H9 (cell line): ENCODE data around the gene DLST. TPM values are rescaled to one million over a fixed set of nuclear protein-coding genes. Genes with fewer than 3 reads are reported as not detected.

Source experiments
- DNase-seq: peaks from one replicate; pipeline ENCODE4 v3.0.0-alpha.2; 2017
- H2AFZ ChIP-seq: one replicate; pipeline ENCODE4 v1.6.1; 2013; ENCODE audit warnings: mild to moderate bottlenecking, low read length, control low read depth, moderate library complexity
- H2AK5ac ChIP-seq: 2 replicates; pipeline ENCODE4 v1.6.1; 2013; ENCODE audit warnings: low read length, control low read depth, mixed read lengths; ENCODE audit not compliant: insufficient read length
- H2BK120ac ChIP-seq: one replicate; pipeline ENCODE4 v1.6.1; 2013; ENCODE audit warnings: low read depth, mild to moderate bottlenecking, low read length, control low read depth, inconsistent platforms; ENCODE audit not compliant: poor library complexity, severe bottlenecking
- H2BK12ac ChIP-seq: 2 replicates; pipeline ENCODE4 v1.6.1; 2013; ENCODE audit warnings: low read length, control low read depth, mixed read lengths, low read depth; ENCODE audit not compliant: insufficient read length
- H2BK15ac ChIP-seq: 2 replicates; pipeline ENCODE4 v1.6.1; 2013; ENCODE audit warnings: low read depth, low read length, control low read depth
- H2BK20ac ChIP-seq: one replicate; pipeline ENCODE4 v1.6.1; 2013; ENCODE audit warnings: low read depth, mild to moderate bottlenecking, low read length, control low read depth, inconsistent platforms; ENCODE audit not compliant: poor library complexity, severe bottlenecking
- H2BK5ac ChIP-seq: 2 replicates; pipeline ENCODE4 v1.6.1; 2013; ENCODE audit warnings: low read length, control low read depth, mixed read lengths; ENCODE audit not compliant: insufficient read length
- H3K14ac ChIP-seq: 2 replicates; pipeline ENCODE4 v1.6.1; 2013; ENCODE audit warnings: low read length, control low read depth; ENCODE audit not compliant: insufficient read depth
- H3K18ac ChIP-seq: 2 replicates; pipeline ENCODE4 v1.6.1; 2013; ENCODE audit warnings: low read depth, mild to moderate bottlenecking, mixed read lengths, low read length, control low read depth; ENCODE audit not compliant: insufficient read length
- H3K23ac ChIP-seq: 2 replicates; pipeline ENCODE4 v1.6.1; 2013; ENCODE audit warnings: low read length, control low read depth, mixed read lengths, low read depth; ENCODE audit not compliant: insufficient read length
- H3K23me2 ChIP-seq: 2 replicates; pipeline ENCODE4 v1.6.1; 2013; ENCODE audit warnings: low read depth, mild to moderate bottlenecking, mixed read lengths, low read length, control low read depth; ENCODE audit not compliant: insufficient read length, poor library complexity, severe bottlenecking
- H3K27ac ChIP-seq: 2 replicates; pipeline ENCODE4 v1.5.1; 2013; ENCODE audit warnings: low read length, control low read depth, mixed read lengths, low read depth; ENCODE audit not compliant: insufficient read length
- H3K27me3 ChIP-seq: 2 replicates; pipeline ENCODE4 v1.6.1; 2013; ENCODE audit warnings: low read length, control low read depth, inconsistent platforms; ENCODE audit not compliant: insufficient read depth
- H3K4ac ChIP-seq: 2 replicates; pipeline ENCODE4 v1.6.1; 2013; ENCODE audit warnings: low read depth, mild to moderate bottlenecking, control low read depth, inconsistent platforms, low read length, moderate library complexity
- H3K4me1 ChIP-seq: 2 replicates; pipeline ENCODE4 v1.6.1; 2013; ENCODE audit warnings: low read length, control low read depth, inconsistent platforms; ENCODE audit not compliant: insufficient read depth
- H3K4me2 ChIP-seq: 2 replicates; pipeline ENCODE4 v1.6.1; 2013; ENCODE audit warnings: low read length, control low read depth, mixed read lengths; ENCODE audit not compliant: insufficient read length, insufficient read depth
- H3K56ac ChIP-seq: 2 replicates; pipeline ENCODE4 v1.6.1; 2013; ENCODE audit warnings: low read depth, mild to moderate bottlenecking, mixed read lengths, low read length, control low read depth; ENCODE audit not compliant: insufficient read length
- H3K79me1 ChIP-seq: 2 replicates; pipeline ENCODE4 v1.6.1; 2013; ENCODE audit warnings: low read depth, mild to moderate bottlenecking, moderate library complexity, low read length, control low read depth, inconsistent platforms; ENCODE audit not compliant: insufficient read depth, poor library complexity, severe bottlenecking
- H3K79me2 ChIP-seq: 2 replicates; pipeline ENCODE4 v1.6.1; 2013; ENCODE audit warnings: low read length, control low read depth, inconsistent platforms; ENCODE audit not compliant: insufficient read depth
- H3K9ac ChIP-seq: 2 replicates; pipeline ENCODE4 v1.6.1; 2013; ENCODE audit warnings: low read length, control low read depth, mixed read lengths; ENCODE audit not compliant: insufficient read length; ENCODE audit errors: extremely low read depth
- H3K9me3 ChIP-seq: one replicate; pipeline ENCODE4 v1.6.1; 2013; ENCODE audit warnings: low read depth, low read length, inconsistent platforms; ENCODE audit not compliant: control insufficient read depth
- H3T11ph ChIP-seq: one replicate; pipeline ENCODE4 v1.6.1; 2013; ENCODE audit warnings: mild to moderate bottlenecking, low read length, control low read depth, inconsistent platforms
- H4K20me1 ChIP-seq: one replicate; pipeline ENCODE4 v1.6.1; 2013; ENCODE audit not compliant: control insufficient read depth, insufficient read length, insufficient read depth
- H4K5ac ChIP-seq: 2 replicates; pipeline ENCODE4 v1.6.1; 2013; ENCODE audit warnings: low read depth, mild to moderate bottlenecking, mixed read lengths, low read length, control low read depth; ENCODE audit not compliant: insufficient read length
- H4K8ac ChIP-seq: replicated peaks from 2 replicates; pipeline ENCODE4 v1.6.1; 2013; ENCODE audit warnings: low read length, control low read depth, mixed read lengths, low read depth; ENCODE audit not compliant: insufficient read length
- H4K91ac ChIP-seq: 2 replicates; pipeline ENCODE4 v1.6.1; 2013; ENCODE audit warnings: low read depth, mild to moderate bottlenecking, moderate library complexity, mixed read lengths, low read length, control low read depth; ENCODE audit not compliant: insufficient read length
- H3K27ac Mint-ChIP-seq, 3 experiments: 2 replicates in 2 of 3; 3 replicates in 1 of 3; pipeline ENCODE4 v1.8.0; 2020 to 2021; ENCODE audit warnings: mixed read lengths in 3 of 3, mild to moderate bottlenecking in 1 of 3, moderate library complexity in 1 of 3
- H3K27me3 Mint-ChIP-seq: 2 replicates; pipeline ENCODE4 v1.8.0; 2021; ENCODE audit warnings: low read depth, mild to moderate bottlenecking, moderate library complexity, mixed read lengths
- H3K36me3 Mint-ChIP-seq, 3 experiments: 2 replicates in 2 of 3; 3 replicates in 1 of 3; pipeline ENCODE4 v1.8.0; 2020 to 2021; ENCODE audit warnings: low read depth in 3 of 3, mixed read lengths in 3 of 3; ENCODE audit not compliant: insufficient read depth in 1 of 3
- H3K4me1 Mint-ChIP-seq, 2 experiments: 2 replicates each; pipeline ENCODE4 v1.8.0; 2020; ENCODE audit warnings: mixed read lengths in 2 of 2
- H3K4me3 Mint-ChIP-seq, 2 experiments: 2 replicates in 1 of 2; 3 replicates in 1 of 2; pipeline ENCODE4 v1.8.0; 2020 to 2021; ENCODE audit warnings: mild to moderate bottlenecking in 2 of 2, mixed read lengths in 2 of 2, moderate library complexity in 1 of 2
- H3K9me3 Mint-ChIP-seq, 2 experiments: 2 replicates in 1 of 2; 3 replicates in 1 of 2; pipeline ENCODE4 v1.8.0; 2020; ENCODE audit warnings: mild to moderate bottlenecking in 2 of 2, mixed read lengths in 2 of 2, moderate library complexity in 1 of 2
- WGBS: extraction: QIAGEN DNeasy Blood & Tissue Kit; methylation state at CpG from one replicate; pipeline ENCODE4 v1.1.7; 2013; ENCODE audit warnings: missing lambda C conversion rate, low lambda C conversion rate, mixed read lengths; ENCODE audit not compliant: insufficient read length; ENCODE audit errors: extremely low coverage; 5-methylcytosine and 5-hydroxymethylcytosine counted together
- total RNA-seq: library from RNA; stranded (reverse); gene quantifications from 2 replicates; pipeline ENCODE4 v1.2.1, GENCODE V29; 2021
- TF ChIP-seq, protein P1 (sequence below): fragments of 200-600 bp; sonication (generic); conservative IDR thresholded peaks from 3 replicates; pipeline ENCODE4 v1.8.0; 2021; ENCODE audit warnings: antibody characterized with exemption, mild to moderate bottlenecking

The DLST gene
- total RNA-seq, 1 experiment from 2014 or later = 116 TPM

DNA sequence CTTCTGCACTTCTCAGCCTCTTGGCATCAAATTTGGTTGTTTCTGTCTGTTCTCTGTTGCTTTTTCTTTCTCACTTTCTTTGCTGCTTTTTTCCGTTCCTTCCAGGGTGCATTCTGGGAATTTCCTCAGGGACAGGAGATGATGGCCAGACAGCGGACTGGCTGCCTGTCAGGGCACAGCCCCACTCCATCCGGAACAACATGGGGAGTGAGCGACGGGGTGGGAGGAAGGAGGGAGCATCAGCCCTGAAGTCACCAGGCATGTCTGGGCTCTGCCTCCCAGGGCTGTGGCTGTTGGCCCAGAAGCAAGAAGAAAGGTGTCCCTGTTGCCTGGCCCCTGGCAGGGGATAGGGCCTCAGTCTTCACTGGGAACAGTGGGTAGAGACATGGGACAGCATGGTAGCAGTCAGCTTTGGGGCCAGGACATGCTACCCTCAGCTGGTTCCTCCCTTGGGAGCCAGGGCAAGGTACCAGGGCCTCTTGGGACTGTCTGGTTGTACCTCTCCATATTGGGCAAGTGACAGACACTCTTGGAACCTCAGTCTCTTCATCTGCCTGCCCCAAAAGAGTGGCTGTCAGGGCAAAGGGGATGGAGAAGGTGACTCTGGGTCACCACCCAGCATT, 65.1 kb downstream of the DLST start:
- H3K4me1 ChIP-seq = no peaks in the 10 kb centered on the region
- no peak overlapping the region for H3T11ph ChIP-seq
- no peak overlapping the region for H3K56ac ChIP-seq
- no peak overlapping the region for H2BK5ac ChIP-seq
- H2BK120ac ChIP-seq = no peak overlapping the region
- no peak overlapping the region for H3K4me2 ChIP-seq
- H3K36me3 Mint-ChIP-seq = no peaks in the 10 kb centered on the region
- H3K4me3 Mint-ChIP-seq = no peak overlapping the region
- H3K27ac Mint-ChIP-seq = no peak overlapping the region; a peak in 1 of 7 replicates
- no peak overlapping the region for H4K8ac ChIP-seq
- no peak for DNase-seq
- H3K14ac ChIP-seq = no peak overlapping the region
- H3K9ac ChIP-seq = no peak overlapping the region
- no peaks in the 10 kb centered on the region for H3K9me3 Mint-ChIP-seq
- H4K20me1 ChIP-seq = peaks cover 5% of the 10 kb centered on the region
- H2BK15ac ChIP-seq = no peak overlapping the region
- no peak overlapping the region for H2BK20ac ChIP-seq
- no peak overlapping the region for H4K91ac ChIP-seq
- H2BK12ac ChIP-seq = no peak overlapping the region
- H3K18ac ChIP-seq = no peak overlapping the region
- no peak overlapping the region for H2AK5ac ChIP-seq
- no peaks in the 10 kb centered on the region for H3K9me3 ChIP-seq
- H3K79me2 ChIP-seq = no peaks in the 10 kb centered on the region
- H3K27me3 Mint-ChIP-seq = no peaks in the 10 kb centered on the region
- no peak overlapping the region for H3K4ac ChIP-seq
- H3K4me1 Mint-ChIP-seq = peaks cover 3 to 15% of the 10 kb centered on the region in 2 experiments
- H3K23ac ChIP-seq = no peak overlapping the region
- no peaks in the 10 kb centered on the region for H3K23me2 ChIP-seq
- no peaks in the 10 kb centered on the region for H3K79me1 ChIP-seq
- no peaks in the 10 kb centered on the region for H3K27me3 ChIP-seq
- no CpG with 5 or more reads among the region's 5 CpGs for WGBS
- no peak overlapping the region for H2AFZ ChIP-seq
- no peak overlapping the region for H4K5ac ChIP-seq
- no peak overlapping the region for H3K27ac ChIP-seq
- TF ChIP-seq, protein P1, sequence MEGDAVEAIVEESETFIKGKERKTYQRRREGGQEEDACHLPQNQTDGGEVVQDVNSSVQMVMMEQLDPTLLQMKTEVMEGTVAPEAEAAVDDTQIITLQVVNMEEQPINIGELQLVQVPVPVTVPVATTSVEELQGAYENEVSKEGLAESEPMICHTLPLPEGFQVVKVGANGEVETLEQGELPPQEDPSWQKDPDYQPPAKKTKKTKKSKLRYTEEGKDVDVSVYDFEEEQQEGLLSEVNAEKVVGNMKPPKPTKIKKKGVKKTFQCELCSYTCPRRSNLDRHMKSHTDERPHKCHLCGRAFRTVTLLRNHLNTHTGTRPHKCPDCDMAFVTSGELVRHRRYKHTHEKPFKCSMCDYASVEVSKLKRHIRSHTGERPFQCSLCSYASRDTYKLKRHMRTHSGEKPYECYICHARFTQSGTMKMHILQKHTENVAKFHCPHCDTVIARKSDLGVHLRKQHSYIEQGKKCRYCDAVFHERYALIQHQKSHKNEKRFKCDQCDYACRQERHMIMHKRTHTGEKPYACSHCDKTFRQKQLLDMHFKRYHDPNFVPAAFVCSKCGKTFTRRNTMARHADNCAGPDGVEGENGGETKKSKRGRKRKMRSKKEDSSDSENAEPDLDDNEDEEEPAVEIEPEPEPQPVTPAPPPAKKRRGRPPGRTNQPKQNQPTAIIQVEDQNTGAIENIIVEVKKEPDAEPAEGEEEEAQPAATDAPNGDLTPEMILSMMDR = no peak; the same call in 2 of the 3 replicates
